Liver (tissue), 9 donors: Measurements from ENCODE around the gene DDX41. TPM values are rescaled to one million over a fixed set of nuclear protein-coding genes. Genes with fewer than 3 reads are reported as not detected.

ENCODE experiments used
- DNase-seq: peaks from one replicate; pipeline ENCODE4 v3.0.0-alpha.2; 2017; ENCODE audit warnings: low spot score
- H3K27ac ChIP-seq, 2 donors: one replicate each; pipeline ENCODE4 v1.7.0; 2013; ENCODE audit warnings: inconsistent platforms in 2 of 2, low read length in 2 of 2, control low read depth in 1 of 2, low read depth in 1 of 2, mild to moderate bottlenecking in 1 of 2
- H3K27me3 ChIP-seq, 4 donors: one replicate each; pipeline versions ENCODE4 v1.6.1 to v1.7.0; 2013; ENCODE audit warnings: low read length in 3 of 4, inconsistent platforms in 1 of 4, mild to moderate bottlenecking in 1 of 4, moderate library complexity in 1 of 4; ENCODE audit not compliant: control insufficient read depth in 4 of 4, insufficient read depth in 4 of 4
- H3K36me3 ChIP-seq, 4 donors: one replicate each; pipeline versions ENCODE4 v1.6.1 to v1.7.0; 2013; ENCODE audit warnings: low read length in 3 of 4, mild to moderate bottlenecking in 3 of 4, low read depth in 1 of 4, moderate library complexity in 1 of 4; ENCODE audit not compliant: control insufficient read depth in 4 of 4, insufficient read depth in 3 of 4
- H3K4me1 ChIP-seq, 4 donors: one replicate each; pipeline versions ENCODE4 v1.6.1 to v1.7.0; 2013; ENCODE audit warnings: low read length in 3 of 4, mild to moderate bottlenecking in 3 of 4, moderate library complexity in 1 of 4; ENCODE audit not compliant: control insufficient read depth in 4 of 4, insufficient read depth in 4 of 4
- H3K4me3 ChIP-seq, 3 donors: one replicate each; pipeline versions ENCODE4 v1.6.1 to v1.7.0; 2013; ENCODE audit warnings: low read length in 3 of 3, control low read depth in 1 of 3, low read depth in 1 of 3, mild to moderate bottlenecking in 1 of 3
- H3K9ac ChIP-seq, 2 donors: one replicate each; pipeline ENCODE4 v1.7.0; 2013; ENCODE audit warnings: low read length in 2 of 2, mild to moderate bottlenecking in 2 of 2, moderate library complexity in 2 of 2, control low read depth in 1 of 2, low read depth in 1 of 2
- H3K9me3 ChIP-seq, 4 donors: one replicate each; pipeline versions ENCODE4 v1.6.1 to v1.7.0; 2013; ENCODE audit warnings: low read length in 3 of 4; ENCODE audit not compliant: control insufficient read depth in 4 of 4
- ATF3 ChIP-seq: IDR thresholded peaks from 2 replicates; pipeline ENCODE4 v1.6.1; 2016; ENCODE audit warnings: antibody characterized with exemption
- CTCF ChIP-seq: fragments of 150-350 bp; IDR thresholded peaks from 2 replicates; pipeline ENCODE4 v1.5.1; 2017; ENCODE audit warnings: improper control_type of control experiment, low read depth, low read length; ENCODE audit not compliant: missing input control
- EGR1 ChIP-seq, 2 donors: IDR thresholded peaks; 2 replicates each; pipeline ENCODE4 v1.6.1; 2016 to 2018; ENCODE audit warnings: antibody characterized with exemption in 2 of 2, low read depth in 2 of 2
- FOXA1 ChIP-seq: IDR thresholded peaks from 2 replicates; pipeline ENCODE4 v1.6.1; 2016; ENCODE audit warnings: antibody characterized with exemption
- GABPA ChIP-seq, 2 donors: IDR thresholded peaks in 1 of 2; conservative IDR thresholded peaks in 1 of 2; 2 replicates each; pipeline ENCODE4 v1.6.1; 2016; ENCODE audit warnings: antibody characterized with exemption in 2 of 2, mild to moderate bottlenecking in 1 of 2, moderate library complexity in 1 of 2
- HNF4A ChIP-seq, 2 donors: conservative IDR thresholded peaks; 2 replicates each; pipeline ENCODE4 v1.6.1; 2016; ENCODE audit warnings: antibody characterized with exemption in 2 of 2, mild to moderate bottlenecking in 2 of 2
- HNF4G ChIP-seq: IDR thresholded peaks from 2 replicates; pipeline ENCODE4 v1.6.1; 2016; ENCODE audit warnings: antibody characterized with exemption
- JUND ChIP-seq, 2 donors: IDR thresholded peaks; 2 replicates each; pipeline ENCODE4 v1.6.1; 2016; ENCODE audit warnings: antibody characterized with exemption in 2 of 2
- RAD21 ChIP-seq, 2 donors: IDR thresholded peaks; 2 replicates each; pipeline ENCODE4 v1.6.1; 2016; ENCODE audit warnings: antibody characterized with exemption in 2 of 2, mild to moderate bottlenecking in 2 of 2
- REST ChIP-seq: IDR thresholded peaks from 2 replicates; pipeline ENCODE4 v1.6.1; 2016; ENCODE audit warnings: antibody characterized with exemption, mild to moderate bottlenecking
- SP1 ChIP-seq: IDR thresholded peaks from 2 replicates; pipeline ENCODE4 v1.6.1; 2018; ENCODE audit warnings: antibody characterized with exemption, mild to moderate bottlenecking
- TAF1 ChIP-seq: conservative IDR thresholded peaks from 2 replicates; pipeline ENCODE4 v1.6.1; 2016; ENCODE audit warnings: antibody characterized with exemption, mild to moderate bottlenecking
- WGBS: extraction: QIAGEN DNeasy Blood & Tissue Kit; methylation state at CpG from one replicate; pipeline ENCODE4 v1.1.7; 2013; 5-methylcytosine and 5-hydroxymethylcytosine counted together
- polyA plus RNA-seq, 2 donors: library from polyadenylated mRNA; stranded (reverse) in 1 of 2; unstranded in 1 of 2; fragments of 200-250 nt in 1 of 2; fragments of >200 nt in 1 of 2; fragmentation: Nextera tagmentation in 1 of 2; extraction: Ambion mirVana in 1 of 2; gene quantifications; one replicate each; pipeline versions ENCODE4 v1.2.1 to v1.2.3, GENCODE V29; 2013 to 2015
- total RNA-seq, 2 donors: library from RNA; depleted of rRNA; stranded (reverse); fragments of >200 nt; gene quantifications; one replicate each; pipeline ENCODE4 v1.2.3, GENCODE V29; 2014
- donor health status: healthy.
- donor health status: healthy.
- donor health status: healthy.
- donor health status: healthy.
- donor health status: healthy.

DDX41 gene
- total and polyA plus RNA-seq, 4 donors = 20.4 to 58.5 (median 45.6) TPM

GRCh38 chr5:177468685-177469628 is 47.8 kb downstream of the DDX41 start:
- Histone ChIP-seq H3K27ac (no peak overlapping the region), H3K27me3 (no peaks in the 10 kb centered on the region), H3K9me3 (no peaks in the 10 kb centered on the region), H3K9ac (no peak overlapping the region), H3K4me3 (no peak overlapping the region), H3K4me1 (peaks cover 0 to 6% (median 3%) of the 10 kb centered on the region in 4 donors), H3K36me3 (no peaks in the 10 kb centered on the region)
- no peak for DNase-seq
- TF ChIP-seq FOXA1 (no peak), RAD21 (IDR thresholded peaks at IDR 0.05) (no peak), EGR1 (IDR thresholded peaks at IDR 0.05; ENCODE audit: low read depth in 2 of 2) (no peak), GABPA (IDR thresholded peaks at IDR 0.05 in 1 of 2, conservative IDR thresholded peaks at IDR 0.05 in 1 of 2) (no peak), JUND (IDR thresholded peaks at IDR 0.05) (no peak), TAF1 (no peak), ATF3 (no peak), HNF4G (no peak), CTCF (no peak), SP1 (no peak)
- 77% methylated on average over 25 of the region's 25 CpGs for WGBS

- WGBS = 97% methylated on average over 2 of the region's 2 CpGs
- Histone ChIP-seq H3K9ac (no peak overlapping the region), H3K4me3 (no peak overlapping the region), H3K9me3 (no peaks in the 10 kb centered on the region), H3K27ac (no peak overlapping the region), H3K4me1 (peaks cover 0 to 6% (median 3%) of the 10 kb centered on the region in 4 donors), H3K36me3 (no peaks in the 10 kb centered on the region), H3K27me3 (no peaks in the 10 kb centered on the region)
- DNase-seq = no peak
- no peak for TF ChIP-seq HNF4G
- TF ChIP-seq REST = no peak
- TF ChIP-seq RAD21 (IDR thresholded peaks at IDR 0.05) = no peak
- no peak for TF ChIP-seq HNF4A (conservative IDR thresholded peaks at IDR 0.05)
- TF ChIP-seq GABPA (IDR thresholded peaks at IDR 0.05 in 1 of 2, conservative IDR thresholded peaks at IDR 0.05 in 1 of 2) = no peak
- TF ChIP-seq TAF1 = no peak
These were observed 48.5 kb downstream of the DDX41 start for GRCh38 chr5:177468329-177468684.
